H9 (cell line): ENCODE data around the gene PIP4P1. TPM values are rescaled to one million over a fixed set of nuclear protein-coding genes. Genes with fewer than 3 reads are reported as not detected.

Source experiments
- DNase-seq: peaks from one replicate; pipeline ENCODE4 v3.0.0-alpha.2; 2017
- H2AFZ ChIP-seq: one replicate; pipeline ENCODE4 v1.6.1; 2013; ENCODE audit warnings: mild to moderate bottlenecking, low read length, control low read depth, moderate library complexity
- H2AK5ac ChIP-seq: 2 replicates; pipeline ENCODE4 v1.6.1; 2013; ENCODE audit warnings: low read length, control low read depth, mixed read lengths; ENCODE audit not compliant: insufficient read length
- H2BK120ac ChIP-seq: one replicate; pipeline ENCODE4 v1.6.1; 2013; ENCODE audit warnings: low read depth, mild to moderate bottlenecking, low read length, control low read depth, inconsistent platforms; ENCODE audit not compliant: poor library complexity, severe bottlenecking
- H2BK12ac ChIP-seq: 2 replicates; pipeline ENCODE4 v1.6.1; 2013; ENCODE audit warnings: low read length, control low read depth, mixed read lengths, low read depth; ENCODE audit not compliant: insufficient read length
- H2BK15ac ChIP-seq: 2 replicates; pipeline ENCODE4 v1.6.1; 2013; ENCODE audit warnings: low read depth, low read length, control low read depth
- H2BK20ac ChIP-seq: one replicate; pipeline ENCODE4 v1.6.1; 2013; ENCODE audit warnings: low read depth, mild to moderate bottlenecking, low read length, control low read depth, inconsistent platforms; ENCODE audit not compliant: poor library complexity, severe bottlenecking
- H2BK5ac ChIP-seq: 2 replicates; pipeline ENCODE4 v1.6.1; 2013; ENCODE audit warnings: low read length, control low read depth, mixed read lengths; ENCODE audit not compliant: insufficient read length
- H3K14ac ChIP-seq: 2 replicates; pipeline ENCODE4 v1.6.1; 2013; ENCODE audit warnings: low read length, control low read depth; ENCODE audit not compliant: insufficient read depth
- H3K18ac ChIP-seq: 2 replicates; pipeline ENCODE4 v1.6.1; 2013; ENCODE audit warnings: low read depth, mild to moderate bottlenecking, mixed read lengths, low read length, control low read depth; ENCODE audit not compliant: insufficient read length
- H3K23ac ChIP-seq: 2 replicates; pipeline ENCODE4 v1.6.1; 2013; ENCODE audit warnings: low read length, control low read depth, mixed read lengths, low read depth; ENCODE audit not compliant: insufficient read length
- H3K23me2 ChIP-seq: 2 replicates; pipeline ENCODE4 v1.6.1; 2013; ENCODE audit warnings: low read depth, mild to moderate bottlenecking, mixed read lengths, low read length, control low read depth; ENCODE audit not compliant: insufficient read length, poor library complexity, severe bottlenecking
- H3K27ac ChIP-seq: 2 replicates; pipeline ENCODE4 v1.5.1; 2013; ENCODE audit warnings: low read length, control low read depth, mixed read lengths, low read depth; ENCODE audit not compliant: insufficient read length
- H3K27me3 ChIP-seq: 2 replicates; pipeline ENCODE4 v1.6.1; 2013; ENCODE audit warnings: low read length, control low read depth, inconsistent platforms; ENCODE audit not compliant: insufficient read depth
- H3K4ac ChIP-seq: 2 replicates; pipeline ENCODE4 v1.6.1; 2013; ENCODE audit warnings: low read depth, mild to moderate bottlenecking, control low read depth, inconsistent platforms, low read length, moderate library complexity
- H3K4me1 ChIP-seq: 2 replicates; pipeline ENCODE4 v1.6.1; 2013; ENCODE audit warnings: low read length, control low read depth, inconsistent platforms; ENCODE audit not compliant: insufficient read depth
- H3K4me2 ChIP-seq: 2 replicates; pipeline ENCODE4 v1.6.1; 2013; ENCODE audit warnings: low read length, control low read depth, mixed read lengths; ENCODE audit not compliant: insufficient read length, insufficient read depth
- H3K56ac ChIP-seq: 2 replicates; pipeline ENCODE4 v1.6.1; 2013; ENCODE audit warnings: low read depth, mild to moderate bottlenecking, mixed read lengths, low read length, control low read depth; ENCODE audit not compliant: insufficient read length
- H3K79me1 ChIP-seq: 2 replicates; pipeline ENCODE4 v1.6.1; 2013; ENCODE audit warnings: low read depth, mild to moderate bottlenecking, moderate library complexity, low read length, control low read depth, inconsistent platforms; ENCODE audit not compliant: insufficient read depth, poor library complexity, severe bottlenecking
- H3K79me2 ChIP-seq: 2 replicates; pipeline ENCODE4 v1.6.1; 2013; ENCODE audit warnings: low read length, control low read depth, inconsistent platforms; ENCODE audit not compliant: insufficient read depth
- H3K9ac ChIP-seq: 2 replicates; pipeline ENCODE4 v1.6.1; 2013; ENCODE audit warnings: low read length, control low read depth, mixed read lengths; ENCODE audit not compliant: insufficient read length; ENCODE audit errors: extremely low read depth
- H3K9me3 ChIP-seq: one replicate; pipeline ENCODE4 v1.6.1; 2013; ENCODE audit warnings: low read depth, low read length, inconsistent platforms; ENCODE audit not compliant: control insufficient read depth
- H3T11ph ChIP-seq: one replicate; pipeline ENCODE4 v1.6.1; 2013; ENCODE audit warnings: mild to moderate bottlenecking, low read length, control low read depth, inconsistent platforms
- H4K20me1 ChIP-seq: one replicate; pipeline ENCODE4 v1.6.1; 2013; ENCODE audit not compliant: control insufficient read depth, insufficient read length, insufficient read depth
- H4K5ac ChIP-seq: 2 replicates; pipeline ENCODE4 v1.6.1; 2013; ENCODE audit warnings: low read depth, mild to moderate bottlenecking, mixed read lengths, low read length, control low read depth; ENCODE audit not compliant: insufficient read length
- H4K8ac ChIP-seq: replicated peaks from 2 replicates; pipeline ENCODE4 v1.6.1; 2013; ENCODE audit warnings: low read length, control low read depth, mixed read lengths, low read depth; ENCODE audit not compliant: insufficient read length
- H4K91ac ChIP-seq: 2 replicates; pipeline ENCODE4 v1.6.1; 2013; ENCODE audit warnings: low read depth, mild to moderate bottlenecking, moderate library complexity, mixed read lengths, low read length, control low read depth; ENCODE audit not compliant: insufficient read length
- H3K27ac Mint-ChIP-seq, 3 experiments: 2 replicates in 2 of 3; 3 replicates in 1 of 3; pipeline ENCODE4 v1.8.0; 2020 to 2021; ENCODE audit warnings: mixed read lengths in 3 of 3, mild to moderate bottlenecking in 1 of 3, moderate library complexity in 1 of 3
- H3K27me3 Mint-ChIP-seq: 2 replicates; pipeline ENCODE4 v1.8.0; 2021; ENCODE audit warnings: low read depth, mild to moderate bottlenecking, moderate library complexity, mixed read lengths
- H3K36me3 Mint-ChIP-seq, 3 experiments: 2 replicates in 2 of 3; 3 replicates in 1 of 3; pipeline ENCODE4 v1.8.0; 2020 to 2021; ENCODE audit warnings: low read depth in 3 of 3, mixed read lengths in 3 of 3; ENCODE audit not compliant: insufficient read depth in 1 of 3
- H3K4me1 Mint-ChIP-seq, 2 experiments: 2 replicates each; pipeline ENCODE4 v1.8.0; 2020; ENCODE audit warnings: mixed read lengths in 2 of 2
- H3K4me3 Mint-ChIP-seq, 2 experiments: 2 replicates in 1 of 2; 3 replicates in 1 of 2; pipeline ENCODE4 v1.8.0; 2020 to 2021; ENCODE audit warnings: mild to moderate bottlenecking in 2 of 2, mixed read lengths in 2 of 2, moderate library complexity in 1 of 2
- H3K9me3 Mint-ChIP-seq, 2 experiments: 2 replicates in 1 of 2; 3 replicates in 1 of 2; pipeline ENCODE4 v1.8.0; 2020; ENCODE audit warnings: mild to moderate bottlenecking in 2 of 2, mixed read lengths in 2 of 2, moderate library complexity in 1 of 2
- WGBS: extraction: QIAGEN DNeasy Blood & Tissue Kit; methylation state at CpG from one replicate; pipeline ENCODE4 v1.1.7; 2013; ENCODE audit warnings: missing lambda C conversion rate, low lambda C conversion rate, mixed read lengths; ENCODE audit not compliant: insufficient read length; ENCODE audit errors: extremely low coverage; 5-methylcytosine and 5-hydroxymethylcytosine counted together
- total RNA-seq: library from RNA; stranded (reverse); gene quantifications from 2 replicates; pipeline ENCODE4 v1.2.1, GENCODE V29; 2021
- TF ChIP-seq, protein P1 (sequence below): fragments of 200-600 bp; sonication (generic); conservative IDR thresholded peaks from 3 replicates; pipeline ENCODE4 v1.8.0; 2021; ENCODE audit warnings: antibody characterized with exemption, mild to moderate bottlenecking

Gene PIP4P1
- total RNA-seq, 1 experiment from 2014 or later, result 41.6 TPM

DNA sequence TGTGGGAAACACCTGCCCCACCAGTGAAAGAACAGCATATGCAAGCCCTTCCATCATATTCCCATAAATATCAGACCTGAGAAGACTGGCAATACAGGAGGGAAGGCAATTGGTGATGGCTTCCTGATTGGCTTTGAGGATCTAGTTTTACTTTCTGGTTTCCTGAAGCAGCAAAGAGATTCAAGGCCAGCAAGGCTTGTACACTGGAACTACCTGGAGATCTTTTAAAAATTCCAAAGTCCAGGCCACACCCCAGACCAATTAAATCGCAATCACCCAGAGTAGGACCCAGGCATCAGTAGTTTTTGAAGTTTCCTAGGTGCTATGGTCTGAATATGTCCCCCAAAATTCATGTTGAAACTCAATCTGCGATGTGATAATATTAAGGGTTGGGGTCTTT is 45.0 kb downstream of the PIP4P1 start:
- Histone ChIP-seq H2AK5ac (no peak overlapping the region), H2AFZ (no peak overlapping the region), H3K4me1 (no peaks in the 10 kb centered on the region), H3K56ac (no peak overlapping the region), H4K5ac (no peak overlapping the region), H3K9me3 (no peaks in the 10 kb centered on the region), H2BK20ac (no peak overlapping the region), H3K27me3 (no peaks in the 10 kb centered on the region), H4K8ac (no peak overlapping the region), H3K4ac (no peak overlapping the region), H3K23me2 (peaks cover 4% of the 10 kb centered on the region), H2BK120ac (no peak overlapping the region), H3K4me2 (no peak overlapping the region), H2BK15ac (no peak overlapping the region), H4K20me1 (no peaks in the 10 kb centered on the region), H3K23ac (no peak overlapping the region), H2BK5ac (no peak overlapping the region), H3K79me1 (no peaks in the 10 kb centered on the region), H3T11ph (no peak overlapping the region), H3K27ac (no peak overlapping the region), H3K79me2 (no peaks in the 10 kb centered on the region), H3K14ac (no peak overlapping the region), H3K18ac (no peak overlapping the region), H2BK12ac (no peak overlapping the region), H3K9ac (no peak overlapping the region), H4K91ac (no peak overlapping the region)
- no peaks in the 10 kb centered on the region for H3K27me3 Mint-ChIP-seq
- no peak for DNase-seq
- H3K4me1 Mint-ChIP-seq, result peaks cover 22 to 25% of the 10 kb centered on the region in 2 experiments
- WGBS, result no CpG with 5 or more reads among the region's 2 CpGs
- no peak overlapping the region for H3K4me3 Mint-ChIP-seq
- TF ChIP-seq, protein P1, sequence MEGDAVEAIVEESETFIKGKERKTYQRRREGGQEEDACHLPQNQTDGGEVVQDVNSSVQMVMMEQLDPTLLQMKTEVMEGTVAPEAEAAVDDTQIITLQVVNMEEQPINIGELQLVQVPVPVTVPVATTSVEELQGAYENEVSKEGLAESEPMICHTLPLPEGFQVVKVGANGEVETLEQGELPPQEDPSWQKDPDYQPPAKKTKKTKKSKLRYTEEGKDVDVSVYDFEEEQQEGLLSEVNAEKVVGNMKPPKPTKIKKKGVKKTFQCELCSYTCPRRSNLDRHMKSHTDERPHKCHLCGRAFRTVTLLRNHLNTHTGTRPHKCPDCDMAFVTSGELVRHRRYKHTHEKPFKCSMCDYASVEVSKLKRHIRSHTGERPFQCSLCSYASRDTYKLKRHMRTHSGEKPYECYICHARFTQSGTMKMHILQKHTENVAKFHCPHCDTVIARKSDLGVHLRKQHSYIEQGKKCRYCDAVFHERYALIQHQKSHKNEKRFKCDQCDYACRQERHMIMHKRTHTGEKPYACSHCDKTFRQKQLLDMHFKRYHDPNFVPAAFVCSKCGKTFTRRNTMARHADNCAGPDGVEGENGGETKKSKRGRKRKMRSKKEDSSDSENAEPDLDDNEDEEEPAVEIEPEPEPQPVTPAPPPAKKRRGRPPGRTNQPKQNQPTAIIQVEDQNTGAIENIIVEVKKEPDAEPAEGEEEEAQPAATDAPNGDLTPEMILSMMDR, result no peak
- no peak overlapping the region for H3K27ac Mint-ChIP-seq
- H3K9me3 Mint-ChIP-seq, result no peaks in the 10 kb centered on the region
- no peaks in the 10 kb centered on the region for H3K36me3 Mint-ChIP-seq
